Activated CD4-positive, alpha-beta T cell treated with anti-CD3 and anti-CD28 coated beads for 1 hour (primary cell): ENCODE results near the gene IGSF8.
"Not testable (repeated sequence)": the region's sequence is repeated elsewhere in the genome, so short reads cannot be mapped to it uniquely, and the experiment has no call there.

Experiments used
- DNase-seq: peaks from one replicate; pipeline ENCODE4 v3.0.0-alpha.2; 2020

The IGSF8 gene

DNA sequence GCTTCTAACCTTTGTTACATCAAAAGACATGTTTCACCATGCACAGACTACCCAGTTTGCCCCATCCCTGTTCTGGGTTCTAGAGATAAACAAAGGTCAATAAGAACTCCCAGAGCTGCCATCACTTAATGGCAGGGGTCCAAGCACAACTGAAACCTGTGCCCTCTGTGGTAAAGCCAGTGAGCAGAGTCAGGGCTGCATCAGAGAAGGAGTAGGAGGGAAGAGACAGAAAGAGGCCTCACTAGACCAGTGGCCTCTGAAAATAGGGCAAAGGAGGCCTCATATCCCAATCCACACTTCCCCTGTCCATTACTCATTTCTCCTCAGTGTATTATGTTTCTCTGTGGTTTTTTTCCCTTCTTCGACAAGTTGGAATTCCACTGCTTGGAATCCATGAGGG is 27.3 kb upstream of the IGSF8 start:
- no peak for DNase-seq

DNA sequence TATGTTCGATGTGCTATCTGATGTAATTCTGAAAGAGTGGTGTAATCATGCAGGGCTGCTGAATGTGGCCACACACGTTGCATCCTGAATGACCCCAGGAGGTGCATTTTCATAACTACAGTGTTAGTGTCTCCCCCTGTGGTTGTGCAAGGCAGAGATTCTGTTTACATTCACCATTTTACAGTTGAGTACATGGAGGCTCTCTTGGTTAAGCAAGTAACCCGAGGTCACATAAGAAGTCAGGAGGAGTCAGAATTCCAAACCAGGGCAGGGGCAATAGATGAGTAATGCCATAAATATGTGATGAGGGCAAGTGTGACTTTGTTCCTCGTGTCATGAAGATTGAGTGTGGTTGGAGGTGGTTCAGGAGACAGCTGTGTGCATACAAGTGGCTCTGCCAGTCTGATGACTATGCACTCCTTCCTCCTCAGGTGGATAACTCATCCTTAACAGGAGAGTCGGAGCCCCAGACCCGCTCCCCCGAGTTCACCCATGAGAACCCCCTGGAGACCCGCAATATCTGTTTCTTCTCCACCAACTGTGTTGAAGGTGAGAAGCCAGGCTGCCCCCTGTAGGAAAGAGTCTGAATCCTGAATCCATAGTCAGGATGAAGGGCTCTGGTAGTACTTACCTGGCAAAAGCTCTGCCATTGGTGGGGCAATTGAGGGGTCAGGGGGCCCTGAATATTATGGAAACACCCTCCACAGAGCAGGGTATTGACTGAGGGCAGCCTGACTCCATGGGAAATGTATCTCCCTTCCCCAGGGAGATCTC is 26.5 kb upstream of the IGSF8 start:
- no peak for DNase-seq

DNA sequence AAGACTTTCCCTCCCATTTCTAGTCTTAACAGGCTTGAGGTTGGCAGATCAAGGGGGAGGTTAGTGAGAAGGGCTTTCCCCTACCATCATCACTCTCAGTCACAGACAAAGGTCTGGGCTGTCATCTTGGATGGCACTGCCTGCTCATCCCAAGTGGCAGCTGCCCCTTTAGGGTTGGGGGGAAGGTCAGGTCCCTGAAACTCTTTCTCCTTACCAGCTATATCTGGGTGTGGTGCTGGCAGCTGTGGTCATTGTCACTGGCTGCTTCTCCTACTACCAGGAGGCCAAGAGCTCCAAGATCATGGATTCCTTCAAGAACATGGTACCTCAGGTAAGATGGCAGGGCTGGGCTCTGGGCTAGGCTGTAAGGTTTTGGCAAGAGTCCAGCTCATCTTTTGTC is 25.3 kb upstream of the IGSF8 start:
- no peak for DNase-seq

DNA sequence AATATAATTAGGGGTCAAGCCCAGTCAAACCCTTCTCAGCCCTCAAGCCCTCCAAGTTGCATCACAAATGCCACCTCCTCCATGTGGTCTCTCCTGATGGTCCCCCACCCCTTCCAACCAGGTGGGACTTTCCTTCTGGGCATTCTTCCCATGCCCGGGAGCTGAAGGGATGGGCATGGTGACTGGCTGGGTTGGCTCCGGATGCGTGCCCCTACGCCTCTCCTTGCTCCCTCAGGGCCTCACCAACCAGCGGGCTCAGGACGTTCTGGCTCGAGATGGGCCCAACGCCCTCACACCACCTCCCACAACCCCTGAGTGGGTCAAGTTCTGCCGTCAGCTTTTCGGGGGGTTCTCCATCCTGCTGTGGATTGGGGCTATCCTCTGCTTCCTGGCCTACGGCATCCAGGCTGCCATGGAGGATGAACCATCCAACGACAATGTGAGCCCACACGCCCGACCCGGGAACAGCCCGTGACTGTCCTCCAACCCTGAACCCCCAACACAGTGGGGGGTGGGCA is 24.6 kb upstream of the IGSF8 start:
- no peak for DNase-seq

DNA sequence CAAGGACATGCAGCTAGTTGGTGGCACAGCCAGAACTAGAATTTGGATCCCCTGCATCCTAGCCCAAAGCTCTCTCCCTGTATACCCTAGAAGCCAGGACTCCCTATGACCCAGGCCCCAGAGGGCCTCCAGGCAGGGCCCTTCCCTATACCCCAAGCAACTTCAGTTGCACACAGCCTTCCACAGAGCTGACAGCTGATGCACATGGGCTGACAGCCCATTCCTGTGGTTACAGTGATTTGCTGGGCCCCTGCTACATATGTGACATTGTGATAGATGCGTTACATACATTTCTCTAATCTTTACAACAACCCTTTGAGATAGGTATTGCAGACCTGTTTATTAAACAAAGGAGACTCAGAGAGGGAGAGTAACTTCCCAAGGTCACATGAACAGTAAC is 23.0 kb upstream of the IGSF8 start:
- DNase-seq, result no peak

DNA sequence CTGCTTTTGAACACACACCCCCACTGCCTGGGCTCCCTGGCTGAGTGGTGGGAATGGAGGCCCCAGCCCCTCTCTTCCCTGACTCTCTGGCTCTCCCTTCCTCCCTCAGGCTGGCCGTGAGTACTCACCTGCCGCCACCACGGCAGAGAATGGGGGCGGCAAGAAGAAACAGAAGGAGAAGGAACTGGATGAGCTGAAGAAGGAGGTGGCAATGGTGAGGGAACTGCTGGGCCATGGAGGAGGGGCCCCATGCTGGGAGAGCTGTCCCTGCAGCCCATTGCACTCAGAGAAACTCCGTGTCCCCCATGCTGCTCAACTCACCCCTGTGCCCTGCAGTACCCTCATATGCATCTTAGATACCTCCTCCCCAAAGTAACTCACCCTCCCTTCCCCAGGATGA is 22.4 kb upstream of the IGSF8 start:
- DNase-seq, result no peak

DNA sequence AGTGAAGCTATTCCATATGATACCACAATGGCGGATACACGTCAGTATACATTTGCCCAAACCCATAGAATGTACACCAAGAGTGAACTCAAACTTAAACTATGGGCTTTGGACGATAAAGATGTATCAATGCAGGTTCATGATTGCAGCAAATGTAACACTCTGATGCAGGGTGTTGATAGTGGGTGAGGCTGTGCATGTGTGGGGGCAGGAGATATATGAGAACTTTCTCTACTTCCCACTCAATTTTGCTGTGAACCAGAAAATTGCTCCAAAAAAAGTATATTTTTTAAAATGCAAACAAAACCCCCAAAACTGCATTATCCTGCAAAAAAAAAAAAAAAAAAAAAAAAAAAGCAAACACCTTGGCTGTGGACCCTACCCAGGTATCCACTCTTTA is 20.5 kb upstream of the IGSF8 start:
- no peak for DNase-seq

DNA sequence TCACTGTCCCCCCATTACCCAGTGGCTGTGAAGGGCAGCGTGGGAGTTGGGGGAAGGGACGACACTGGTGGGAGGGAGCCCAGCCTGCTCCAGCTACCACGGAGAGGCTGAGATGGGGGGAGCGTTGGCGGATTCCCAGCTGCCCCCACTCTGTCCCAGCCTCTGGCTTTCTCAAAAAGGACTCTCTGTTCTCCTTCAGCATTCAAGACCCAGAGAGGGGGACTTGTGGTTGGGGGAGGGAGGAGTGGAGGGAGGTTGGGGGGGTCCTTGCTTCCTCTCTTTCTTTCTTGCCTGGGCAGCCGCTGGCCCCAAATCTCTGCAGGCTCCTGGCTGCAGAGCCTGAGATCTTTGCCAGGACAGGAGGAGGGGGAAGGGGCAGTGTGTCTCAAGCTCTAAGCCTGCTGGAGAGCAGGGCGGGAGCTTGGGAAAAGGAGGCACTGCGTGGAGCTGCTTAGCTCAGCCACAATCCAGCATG is 19.3 kb upstream of the IGSF8 start:
- DNase-seq, result no peak

DNA sequence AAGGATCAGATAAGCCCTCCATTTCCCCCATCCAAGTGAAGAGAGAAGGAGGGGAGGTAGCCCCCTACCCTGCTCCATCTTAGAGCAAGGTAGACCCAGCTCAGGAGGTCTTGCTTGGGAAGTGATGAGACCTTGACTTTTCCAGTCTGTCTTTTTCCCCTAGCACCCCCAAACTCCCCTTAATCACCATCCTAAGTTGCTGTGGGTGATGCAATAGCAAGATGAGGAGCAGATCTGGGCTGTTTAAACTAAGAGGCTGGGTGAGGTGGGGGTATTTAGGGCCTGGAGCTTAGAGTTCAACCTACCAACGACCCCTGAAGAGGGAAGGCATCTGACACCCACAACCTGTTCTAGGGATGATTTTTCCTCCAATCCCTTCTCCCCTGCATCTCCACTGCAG is 18.9 kb upstream of the IGSF8 start:
- no peak for DNase-seq

DNA sequence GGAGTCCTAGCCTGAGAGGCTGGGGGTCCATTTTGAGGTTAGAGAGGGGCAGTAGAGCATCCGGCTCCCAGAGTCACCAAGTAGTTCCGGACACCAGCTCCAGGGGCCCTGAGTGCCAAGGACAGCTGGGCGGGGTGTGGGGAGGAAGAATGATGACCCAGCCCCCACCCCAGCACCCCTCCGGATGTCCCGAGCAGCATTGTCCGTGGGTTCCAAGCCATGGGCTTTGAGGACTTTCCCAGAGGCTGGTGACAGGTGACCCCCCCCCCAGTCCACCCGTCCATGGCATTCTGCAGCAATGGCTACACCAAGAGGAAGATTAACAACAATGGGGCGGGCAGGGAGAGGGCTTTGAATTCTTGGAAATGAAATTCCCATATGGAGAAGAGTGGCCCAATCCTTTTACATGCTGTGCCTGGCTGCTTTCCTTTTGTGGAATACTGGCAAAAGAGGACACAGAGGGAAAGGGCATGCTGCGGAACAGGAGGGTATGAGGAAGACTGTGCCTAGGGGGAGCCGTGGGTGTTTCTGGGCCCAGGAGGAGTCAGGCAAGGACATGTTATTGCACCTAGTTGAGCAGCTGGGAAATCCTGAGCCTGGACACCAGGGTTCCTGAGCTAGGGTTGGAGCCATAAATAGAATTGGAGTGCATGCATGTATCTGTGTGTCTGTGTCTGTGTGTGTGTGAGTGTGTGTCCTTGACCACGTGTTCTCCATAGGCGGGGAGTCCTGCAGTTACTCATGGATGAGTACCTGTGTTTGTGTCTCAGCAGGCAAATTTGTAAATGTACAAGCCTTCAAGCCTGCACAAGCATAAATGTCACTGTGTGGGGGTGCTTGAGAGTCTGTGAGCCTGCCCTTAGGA is 18.1 kb upstream of the IGSF8 start:
- no peak for DNase-seq

DNA sequence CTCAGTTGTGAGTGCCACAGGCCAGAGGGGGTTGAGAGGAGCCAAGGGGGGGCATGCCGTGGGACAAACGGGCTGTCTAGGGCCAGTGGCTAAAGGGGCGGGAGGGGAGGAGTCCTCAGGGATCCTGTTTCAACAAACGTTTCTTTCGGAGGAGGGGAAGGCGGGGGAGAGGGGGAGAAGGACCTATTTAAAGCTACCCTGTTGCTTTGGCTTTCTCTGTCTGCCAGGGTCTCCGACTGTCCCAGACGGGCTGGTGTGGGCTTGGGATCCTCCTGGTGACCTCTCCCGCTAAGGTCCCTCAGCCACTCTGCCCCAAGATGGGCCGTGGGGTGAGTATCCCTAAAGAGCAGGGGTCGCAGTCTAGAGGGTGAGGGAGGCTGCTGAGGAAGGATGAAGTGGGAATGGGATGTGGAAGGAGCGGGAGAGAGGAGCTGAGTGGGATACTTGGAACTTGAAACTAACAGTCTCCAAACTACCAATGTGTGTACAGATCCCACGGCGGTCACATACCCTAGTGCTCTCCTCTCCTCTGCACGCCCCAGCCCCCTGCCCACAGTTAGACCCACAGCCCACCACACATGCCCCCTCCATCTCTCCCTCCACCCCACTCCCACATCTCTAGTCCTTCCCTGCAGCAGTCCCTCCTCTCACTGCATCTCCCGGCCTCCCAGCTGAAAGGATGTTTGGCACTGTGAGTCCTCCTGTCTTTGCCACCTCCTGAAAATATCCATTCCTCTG is 17.3 kb upstream of the IGSF8 start, which contains the start of gene ATP1A2:
TSS of gene ATP1A2 (plus strand) at position 215 of the 738 bp plus-strand sequence. CDS start at position 318, 103 bp downstream.
- no peak for DNase-seq

DNA sequence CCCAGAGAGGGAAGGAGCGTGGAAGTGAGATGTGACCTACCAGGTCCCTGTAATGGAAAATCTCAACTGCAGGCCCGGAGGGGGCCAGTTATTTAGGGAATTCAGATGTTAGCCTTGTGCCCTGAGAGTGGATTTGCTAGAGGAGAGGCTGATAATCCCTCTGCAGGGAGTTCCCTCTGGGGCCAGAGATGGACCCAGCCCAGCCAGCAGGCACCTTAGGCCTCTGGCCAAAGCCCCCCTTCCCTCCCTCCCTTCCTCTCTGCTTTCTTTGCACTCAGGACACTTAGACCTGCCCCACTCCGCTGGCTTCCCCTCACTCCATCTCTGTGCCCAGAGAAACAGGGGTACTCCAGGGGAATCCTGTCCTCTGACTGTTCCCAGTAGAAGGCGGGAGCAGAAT is 15.7 kb upstream of the IGSF8 start:
- no peak for DNase-seq

DNA sequence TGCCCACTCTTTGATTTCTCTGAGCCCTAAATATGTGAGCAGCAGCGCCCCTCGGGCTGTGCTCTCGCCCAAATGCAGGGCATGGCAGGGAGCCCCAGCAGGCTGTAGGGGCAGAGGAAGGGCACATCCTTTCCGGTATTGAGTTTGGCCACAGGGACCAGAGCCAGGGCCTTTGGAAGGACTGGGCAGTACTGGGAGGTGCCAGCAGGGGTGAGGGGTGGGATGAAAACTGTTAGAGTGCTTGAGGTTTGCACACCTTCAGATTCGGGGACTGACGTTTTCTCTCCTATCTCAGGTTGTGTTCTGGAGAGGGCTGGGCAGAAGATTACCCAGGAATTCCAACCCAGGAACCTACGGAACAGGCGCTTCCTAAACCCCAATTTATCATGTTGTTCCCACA is 15.0 kb upstream of the IGSF8 start:
- no peak for DNase-seq

DNA sequence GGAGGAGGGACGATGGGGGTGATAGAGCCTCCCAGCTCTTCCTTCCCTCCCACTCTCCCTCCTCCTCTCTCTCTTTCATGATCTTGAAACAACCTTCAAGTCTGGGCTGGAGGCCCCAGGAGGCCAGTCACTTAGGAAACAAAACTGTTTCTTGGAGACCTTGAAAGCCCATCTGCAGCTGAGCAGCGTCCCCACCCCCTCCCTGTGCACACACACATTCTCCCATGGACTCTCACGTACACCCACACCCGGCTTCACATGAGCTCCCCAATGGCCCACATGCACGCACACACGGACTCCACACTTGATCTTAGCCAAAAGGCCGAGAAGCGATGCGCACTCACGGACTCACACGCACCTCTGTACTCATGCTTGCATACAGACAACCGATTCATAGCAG is 13.9 kb upstream of the IGSF8 start:
- DNase-seq, result no peak

DNA sequence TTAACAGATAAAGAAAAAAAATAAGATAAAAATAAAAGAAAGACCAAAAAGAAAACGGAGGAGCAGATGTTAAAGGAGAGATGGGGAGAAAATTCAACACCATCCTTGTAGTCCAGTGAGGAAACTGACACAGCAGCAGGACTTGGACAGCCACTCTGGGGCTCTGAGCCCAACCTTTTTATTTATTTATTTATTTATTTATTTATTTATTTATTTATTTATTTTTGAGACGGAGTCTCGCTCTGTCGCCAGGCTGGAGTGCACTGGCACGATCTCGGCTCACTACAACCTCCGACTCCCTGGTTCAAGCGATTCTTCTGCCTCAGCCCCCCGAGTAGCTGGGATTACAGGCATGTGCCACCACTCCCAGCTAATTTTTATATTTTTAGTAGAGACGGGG is 13.0 kb upstream of the IGSF8 start:
- not testable (repeated sequence) for DNase-seq

DNA sequence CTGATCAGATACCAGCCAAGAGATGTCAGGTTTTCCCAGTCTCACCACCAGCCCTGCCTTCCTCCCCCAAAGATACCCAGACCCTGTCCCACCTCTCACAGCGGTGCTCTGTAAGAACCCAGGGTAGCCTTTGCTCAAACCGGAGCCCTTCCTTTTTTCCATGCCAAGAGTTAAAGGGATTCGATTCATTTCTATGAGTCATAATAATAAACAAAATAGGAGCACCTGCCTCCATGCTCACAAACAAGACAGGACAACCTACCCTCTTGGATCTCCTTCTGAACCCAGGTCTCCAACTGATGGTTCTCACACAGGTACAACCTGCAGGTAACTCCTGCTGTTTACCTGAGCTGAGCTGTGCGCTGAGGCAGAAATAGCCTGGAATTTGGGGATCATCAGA is 11.3 kb upstream of the IGSF8 start:
- DNase-seq, result no peak

DNA sequence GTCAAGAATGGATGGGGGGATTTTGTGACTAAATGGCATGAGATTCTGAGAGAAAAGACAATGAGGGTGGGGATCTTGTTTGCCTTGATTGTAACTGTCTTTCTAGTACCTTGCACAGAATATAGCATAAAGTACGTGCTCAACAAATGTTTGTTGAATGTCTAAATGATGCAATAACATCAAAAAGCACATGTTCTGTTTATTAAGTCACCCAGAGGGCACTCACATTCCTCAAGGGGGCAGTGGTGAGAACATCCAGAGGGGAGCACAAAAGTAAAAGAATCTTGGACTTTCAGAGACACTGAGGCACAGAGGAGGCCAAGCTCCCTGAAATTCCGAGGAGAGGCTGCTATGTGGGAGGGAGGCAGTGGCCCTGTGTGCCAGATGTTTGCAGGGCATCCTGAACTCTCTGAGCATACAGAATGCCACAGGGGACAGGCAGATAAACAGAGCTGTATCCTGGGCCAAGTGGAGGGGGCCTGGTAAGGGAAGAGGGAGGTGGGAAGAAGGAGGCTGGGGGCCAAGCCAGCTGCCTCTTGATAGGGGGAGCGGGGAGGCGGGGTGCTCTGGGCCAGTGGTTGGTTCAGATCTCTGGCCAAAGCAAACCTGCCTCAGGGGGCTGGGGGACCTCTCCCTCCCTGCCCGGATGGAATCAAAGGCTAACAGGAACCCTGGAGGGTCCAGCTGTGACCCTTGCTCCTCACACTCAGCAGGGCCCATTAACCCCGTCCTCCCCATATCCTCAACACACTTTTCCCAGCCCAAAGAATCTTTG is 10.7 kb upstream of the IGSF8 start:
- no peak for DNase-seq

DNA sequence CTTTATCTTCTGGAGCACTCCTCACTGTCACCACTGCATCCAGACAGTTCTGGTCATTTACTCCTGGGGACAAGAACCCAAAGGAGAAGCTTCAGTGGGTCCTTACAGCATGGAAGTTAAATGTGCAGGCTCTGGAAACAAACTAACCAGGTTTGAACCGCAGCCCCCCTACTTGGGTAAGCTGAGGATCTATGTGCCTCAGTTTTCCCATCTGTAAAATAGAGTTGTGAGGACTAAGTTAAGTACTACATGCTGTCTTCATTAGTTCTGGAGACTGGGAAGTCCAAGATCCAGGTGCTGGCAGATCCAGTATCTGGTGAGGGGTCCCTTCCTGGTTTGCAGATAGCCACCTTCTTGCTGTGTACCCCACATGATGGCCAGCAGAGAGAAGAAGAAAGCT is 9.1 kb upstream of the IGSF8 start:
- DNase-seq, result no peak

DNA sequence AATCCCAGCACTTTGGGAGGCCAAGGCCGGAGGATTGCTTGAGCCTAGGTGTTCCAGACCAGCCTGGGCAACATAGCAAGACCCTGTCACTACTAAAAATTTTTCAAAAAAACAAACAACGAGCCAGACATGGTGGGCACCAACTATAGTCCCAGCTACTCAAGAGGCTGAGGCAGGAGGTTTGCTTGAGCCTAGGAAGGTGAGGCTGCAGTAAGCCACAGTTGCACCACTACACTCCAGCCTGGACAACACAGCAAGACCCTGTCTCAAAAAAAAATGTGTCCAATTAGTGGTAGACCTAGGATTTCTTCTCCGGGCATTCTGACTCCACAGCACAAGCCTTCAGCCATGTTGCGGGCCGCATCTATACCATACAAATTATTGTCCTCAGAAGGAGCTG is 6.7 kb upstream of the IGSF8 start:
- no peak for DNase-seq

DNA sequence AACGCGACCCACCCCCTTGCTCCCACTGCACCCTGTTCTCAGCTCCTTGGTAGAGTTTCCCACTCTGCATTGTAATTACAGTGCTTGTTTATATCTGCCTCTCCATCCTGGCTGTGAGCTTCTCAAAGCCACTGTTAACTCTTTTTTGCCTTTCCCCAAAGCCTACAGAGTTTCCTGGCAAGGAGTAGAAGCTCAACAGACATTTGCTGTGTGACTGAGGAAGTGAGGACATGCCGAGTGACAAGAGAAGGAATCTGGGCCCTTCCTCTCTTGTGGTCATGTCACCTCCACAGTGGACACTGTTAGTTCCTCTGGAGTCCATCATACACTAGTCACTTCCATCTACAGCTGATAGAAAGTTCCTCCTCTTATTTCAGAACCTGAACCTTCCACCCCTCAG is 6.1 kb upstream of the IGSF8 start:
- DNase-seq, result no peak

DNA sequence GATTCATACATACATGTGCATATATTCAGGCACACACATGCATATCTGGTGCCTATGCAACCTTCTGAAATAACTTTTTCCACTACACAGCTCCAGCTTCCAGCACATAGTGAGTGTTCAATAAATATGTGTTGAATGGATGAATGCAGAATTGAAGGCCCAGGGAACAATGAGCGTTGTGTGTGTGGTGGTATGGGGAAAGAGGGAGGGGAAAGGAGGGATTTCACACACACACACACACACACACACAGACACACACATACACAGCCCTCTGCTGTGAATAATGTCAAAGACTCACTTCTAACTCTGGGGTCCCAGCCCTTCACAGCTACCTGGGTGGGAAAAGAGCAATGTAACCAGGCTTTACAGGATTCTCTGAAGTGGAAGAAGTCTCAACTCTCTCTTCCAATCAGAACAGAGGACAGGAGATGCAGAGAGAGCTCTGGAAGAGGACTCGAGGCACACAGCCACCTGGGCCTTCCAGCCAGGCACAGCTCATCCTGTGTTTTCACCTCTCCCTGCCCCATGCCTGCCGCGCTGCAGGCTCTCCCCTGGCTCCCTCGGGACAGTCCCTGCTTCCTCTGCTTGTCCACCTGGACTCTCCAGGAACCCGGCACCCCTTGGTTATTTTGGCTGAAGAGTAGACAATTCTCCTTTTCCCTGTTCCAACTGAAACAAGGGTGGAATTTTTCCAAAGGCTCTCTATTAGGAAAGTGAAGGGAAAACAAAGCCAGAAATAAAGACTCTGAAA is 5.4 kb upstream of the IGSF8 start:
- DNase-seq, result no peak
